GM19467 (cell line): ENCODE measurements around the gene PRODH2.
A peak's percentile ranks its signal among the peaks of the same experiment; 100 is the strongest.
"Not testable (repeated sequence)": the region's sequence is repeated elsewhere in the genome, so short reads cannot be mapped to it uniquely, and the experiment has no call there.

ENCODE experiments used
- ATAC-seq: cut with Tn5 transposase; IDR thresholded peaks from one replicate; pipeline ENCODE4 v1.9.1; 2021; ENCODE audit warnings: mild to moderate bottlenecking, moderate library complexity; ENCODE audit not compliant: unreplicated experiment

The PRODH2 gene

DNA sequence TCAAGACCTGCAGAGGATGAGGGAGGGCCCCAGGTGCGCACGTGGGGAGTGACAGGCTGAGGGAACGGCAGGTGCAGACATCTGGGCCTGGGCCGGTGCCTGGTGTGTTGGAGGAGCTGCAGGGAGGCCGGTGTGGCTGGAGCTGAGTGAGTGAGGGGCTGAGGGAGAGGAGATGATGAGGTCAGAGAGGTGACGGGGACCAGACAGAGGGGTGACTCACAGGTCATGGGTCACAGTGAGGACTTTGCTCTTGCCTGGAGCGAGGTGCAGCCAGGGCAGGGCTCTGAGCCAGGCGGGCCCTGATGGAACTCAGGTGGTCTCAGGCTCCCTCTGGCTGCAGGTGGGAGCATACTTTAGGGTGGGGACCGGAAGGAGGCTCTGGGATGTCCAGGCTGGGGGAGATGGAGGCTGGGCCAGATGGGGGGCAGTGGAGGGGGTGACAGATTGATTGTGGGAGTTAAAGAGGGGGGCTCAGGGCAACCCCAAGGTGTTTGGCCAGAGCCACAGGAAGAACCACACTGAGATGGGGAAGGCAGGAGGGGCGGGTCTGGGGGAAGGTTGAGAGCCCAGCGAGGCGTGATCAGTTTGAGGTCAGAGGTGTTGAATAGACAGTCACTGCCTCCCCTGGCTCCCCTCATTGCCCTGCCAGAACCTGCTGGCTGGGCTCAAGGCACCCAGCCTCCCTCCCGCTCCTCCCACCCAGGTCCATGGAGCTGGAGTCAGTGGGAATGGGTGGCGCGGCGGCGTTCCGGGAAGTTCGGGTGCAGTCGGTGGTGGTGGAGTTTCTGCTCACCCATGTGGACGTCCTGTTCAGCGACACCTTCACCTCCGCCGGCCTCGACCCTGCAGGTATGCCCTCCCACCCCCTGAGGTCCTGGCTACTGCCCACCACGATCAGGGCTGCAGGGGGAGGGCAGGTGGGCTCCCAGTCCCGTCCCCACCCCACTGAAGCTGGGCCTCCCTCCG, 28.9 kb downstream of the PRODH2 start:
- ATAC-seq, result no peak

GRCh38 chr19:35782589-35782988, 30.1 kb downstream of the PRODH2 start:
- ATAC-seq, result no peak

GRCh38 chr19:35781650-35782049, 31.0 kb downstream of the PRODH2 start:
- ATAC-seq, result no peak

GRCh38 chr19:35780717-35781116, 31.9 kb downstream of the PRODH2 start:
- ATAC-seq, result no peak

DNA sequence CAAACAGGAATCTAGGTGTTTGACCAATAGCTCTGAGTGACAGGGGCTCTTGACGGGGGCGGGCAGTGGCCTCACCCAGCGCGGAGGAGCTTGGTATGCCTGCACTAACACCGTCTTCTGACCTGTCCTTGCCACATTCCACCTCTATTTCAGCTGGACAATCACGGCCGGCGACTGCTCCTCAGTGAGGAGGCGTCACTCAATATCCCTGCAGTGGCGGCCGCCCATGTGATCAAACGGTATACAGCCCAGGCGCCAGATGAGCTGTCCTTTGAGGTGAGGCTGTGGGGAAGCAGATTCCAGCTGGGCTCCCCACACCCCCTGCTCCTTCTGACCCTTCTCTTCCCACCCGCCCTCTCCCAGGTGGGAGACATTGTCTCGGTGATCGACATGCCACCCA, 32.6 kb downstream of the PRODH2 start:
- ATAC-seq, result no peak

- no peak for ATAC-seq
These were observed 33.6 kb downstream of the PRODH2 start for GRCh38 chr19:35779033-35779432.

DNA sequence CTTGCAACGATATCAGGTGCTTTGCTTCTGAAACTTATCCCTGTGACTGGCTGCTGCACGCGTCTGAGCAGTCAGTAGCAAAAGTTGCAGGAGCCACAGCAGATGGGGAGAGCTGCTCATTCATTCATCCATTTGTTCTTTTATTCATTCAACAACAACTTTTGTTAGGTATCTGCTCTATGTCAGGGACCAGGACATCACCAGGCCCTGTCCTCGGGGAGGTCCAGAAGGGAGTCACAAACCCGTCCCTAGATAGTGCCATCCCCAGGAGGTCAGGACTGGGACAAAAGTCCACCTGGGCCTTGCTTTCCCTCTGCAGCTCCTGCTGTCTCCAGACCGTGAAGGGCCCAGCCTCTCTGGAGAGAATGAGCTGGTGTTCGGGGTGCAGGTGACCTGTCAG, 34.7 kb downstream of the PRODH2 start:
- ATAC-seq, result no peak

- no peak for ATAC-seq
These were observed 35.4 kb downstream of the PRODH2 start for GRCh38 chr19:35777086-35777841.

GRCh38 chr19:35776102-35776788, 36.4 kb downstream of the PRODH2 start:
- ATAC-seq, result no peak

DNA sequence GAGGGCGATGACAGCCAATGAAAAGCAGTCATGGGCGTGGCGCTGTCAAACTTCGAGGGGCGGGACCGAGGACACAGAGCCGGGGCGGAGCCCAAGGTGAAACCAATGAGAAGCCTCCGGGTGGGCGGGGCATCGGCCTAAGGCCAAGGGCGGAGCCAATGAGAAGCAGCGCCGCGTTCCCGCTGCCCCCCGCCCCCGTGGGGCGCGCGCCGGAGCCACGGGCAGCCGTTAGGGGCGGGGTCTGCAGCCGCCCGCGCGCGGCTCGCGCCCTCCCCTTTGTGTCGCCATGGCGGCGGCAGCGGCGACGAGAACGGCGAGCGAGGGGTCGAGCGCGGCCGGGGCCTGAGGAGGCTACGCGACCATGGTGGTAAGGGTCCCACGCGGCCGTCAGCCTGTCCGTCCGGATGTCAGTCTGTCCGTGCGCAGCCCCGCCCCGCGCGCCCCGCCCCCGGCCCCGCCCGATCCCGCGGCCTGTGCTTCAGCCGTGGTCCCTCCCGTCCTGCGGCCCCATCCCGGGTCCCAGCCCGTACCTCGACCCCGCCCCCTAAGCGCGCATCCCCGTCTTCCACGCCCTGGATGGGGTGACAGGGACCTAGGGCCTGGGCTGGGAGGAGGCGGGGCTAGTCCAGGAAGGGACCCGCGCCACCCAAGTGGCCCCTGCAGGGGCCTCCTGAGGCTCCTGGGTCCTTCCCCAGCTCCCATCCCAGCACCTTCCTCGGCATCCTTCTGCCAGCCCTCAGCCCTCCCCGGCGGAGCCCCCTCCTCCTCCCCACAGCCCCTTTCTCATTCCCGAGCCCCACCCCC, 37.1 kb downstream of the PRODH2 start, which contains the start of gene ARHGAP33:
Gene ARHGAP33 (plus strand): TSS at position 267 of the 804 bp plus-strand sequence. CDS start 95 bp downstream, at position 362.
- ATAC-seq, result peak; percentile 83

- no peak for ATAC-seq
These were observed 37.7 kb downstream of the PRODH2 start for GRCh38 chr19:35775046-35775297.

GRCh38 chr19:35774274-35775045, 38.2 kb downstream of the PRODH2 start:
- ATAC-seq, result no peak

GRCh38 chr19:35773020-35773806, 39.4 kb downstream of the PRODH2 start:
- ATAC-seq, result no peak

- ATAC-seq, result not testable (repeated sequence)
These were observed 40.3 kb downstream of the PRODH2 start for GRCh38 chr19:35772362-35772761.

DNA sequence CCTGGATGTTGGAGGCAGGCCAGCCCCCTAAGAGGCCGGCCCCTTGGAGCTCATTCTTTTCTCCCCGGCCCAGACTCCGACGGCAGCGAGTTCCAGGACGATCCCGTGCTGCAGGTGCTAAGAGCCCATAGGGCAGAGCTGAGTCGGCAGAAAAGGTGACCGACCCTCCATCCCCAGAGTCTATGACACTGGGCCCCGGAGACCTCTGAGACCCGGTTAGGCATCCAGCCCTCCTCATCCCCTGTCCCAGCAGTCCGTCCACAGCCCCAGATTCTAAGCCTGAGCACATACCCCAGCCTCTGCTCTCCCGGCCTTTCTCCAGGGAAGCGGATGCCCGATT, 44.6 kb downstream of the PRODH2 start:
- no peak for ATAC-seq

DNA sequence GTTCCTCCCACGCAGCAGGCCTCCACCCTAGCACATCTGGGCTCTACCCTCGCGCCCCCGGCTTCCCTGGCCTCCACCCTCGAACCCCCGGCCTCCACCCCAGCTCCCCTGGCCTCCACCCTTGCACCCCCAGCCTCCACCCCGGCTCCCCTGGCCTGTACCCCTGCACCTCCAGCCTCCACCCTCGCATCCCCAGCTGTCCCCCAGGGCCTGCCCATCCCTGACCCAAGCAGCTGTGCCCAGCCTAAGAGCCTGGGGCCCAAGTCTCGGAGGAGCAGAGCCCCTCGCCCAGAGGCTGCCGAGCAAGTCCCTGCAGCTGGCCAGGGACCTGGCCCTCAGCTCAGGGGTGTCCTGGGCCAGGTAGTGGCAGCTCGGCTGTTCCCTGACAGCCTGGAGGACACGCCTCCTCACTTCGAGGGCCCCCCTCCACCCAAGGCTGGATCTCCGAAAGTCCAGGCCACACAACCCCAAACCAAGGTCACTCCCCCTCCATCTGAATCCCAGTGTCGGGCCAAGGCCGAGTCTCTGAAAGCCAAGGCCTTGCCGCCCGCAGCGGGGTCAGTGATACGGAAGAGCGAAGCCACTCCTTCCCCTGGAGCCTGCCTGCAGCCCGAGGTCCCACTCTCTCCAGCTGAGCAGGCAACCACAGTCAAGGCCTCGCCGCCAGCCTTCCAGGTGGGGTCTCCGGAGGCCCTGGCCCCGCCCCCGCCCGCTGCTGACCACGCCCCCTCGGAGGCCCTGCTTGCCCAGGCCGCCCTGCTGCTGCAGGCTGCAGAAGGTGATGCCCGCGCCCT, 45.2 kb downstream of the PRODH2 start:
- no peak for ATAC-seq

- no peak for ATAC-seq
These were observed 46.0 kb downstream of the PRODH2 start for GRCh38 chr19:35766571-35767104.
